HG03575 (cell line): ENCODE results near the gene HTR3D.
"Not testable (repeated sequence)": the region's sequence is repeated elsewhere in the genome, so short reads cannot be mapped to it uniquely, and the experiment has no call there.

Source experiments
- ATAC-seq: cut with Tn5 transposase; IDR thresholded peaks from one replicate; pipeline ENCODE4 v1.9.1; 2021; ENCODE audit not compliant: unreplicated experiment, insufficient number of reproducible peaks, low FRiP score; ENCODE audit errors: extremely low read depth

The HTR3D gene

DNA sequence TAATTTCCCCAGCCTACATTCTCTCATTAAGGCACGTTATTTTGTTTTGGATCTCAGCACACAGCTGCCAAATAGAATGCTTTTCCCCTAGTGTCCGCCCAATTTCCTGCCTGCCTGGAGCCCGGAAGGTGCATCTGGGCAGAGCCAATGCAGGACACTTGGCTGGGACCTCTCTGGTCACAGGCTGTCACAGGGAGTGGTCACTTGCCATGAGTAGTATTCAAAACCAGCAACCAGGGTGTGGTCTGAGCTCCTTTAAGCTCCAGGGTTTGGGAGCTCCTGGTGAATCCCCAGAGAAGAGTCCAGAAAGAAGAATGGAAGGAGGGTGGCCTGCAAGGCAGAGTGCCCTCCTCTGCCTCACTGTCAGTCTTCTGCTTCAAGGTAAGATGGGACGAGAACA is 21.2 kb downstream of the HTR3D start, which contains the start of gene HTR3C:
Gene HTR3C (plus strand): TSS at position 281 of the 400 bp plus-strand sequence. CDS start 34 bp downstream, at position 315.
- ATAC-seq, result no peak

DNA sequence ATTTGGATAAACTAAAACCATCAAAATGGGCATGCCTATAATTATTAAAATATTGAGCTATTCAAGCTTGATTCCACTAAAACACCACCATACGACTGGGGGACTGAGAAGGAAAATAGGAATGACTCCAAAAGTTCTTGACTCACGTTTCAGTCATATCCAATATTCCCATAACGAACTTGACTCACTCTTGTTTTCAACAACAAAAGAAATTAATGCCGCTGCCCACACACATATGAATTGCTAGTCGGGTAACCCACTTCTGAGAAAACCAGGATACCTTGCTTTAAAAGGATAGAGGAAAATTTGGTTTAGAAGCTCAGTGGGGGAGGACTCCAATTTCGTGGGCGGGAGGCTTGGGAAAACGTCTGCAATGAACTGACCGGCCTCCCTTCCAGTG is 26.5 kb downstream of the HTR3D start:
- ATAC-seq, result no peak

GRCh38 chr3:184059424-184059823 is 27.9 kb downstream of the HTR3D start:
- ATAC-seq, result no peak

- ATAC-seq, result no peak
These were observed 31.1 kb downstream of the HTR3D start for GRCh38 chr3:184062637-184063036.

- ATAC-seq, result no peak
These were observed 34.7 kb downstream of the HTR3D start for GRCh38 chr3:184066211-184066610.

- ATAC-seq, result no peak
These were observed 36.1 kb downstream of the HTR3D start for GRCh38 chr3:184067573-184068055.

DNA sequence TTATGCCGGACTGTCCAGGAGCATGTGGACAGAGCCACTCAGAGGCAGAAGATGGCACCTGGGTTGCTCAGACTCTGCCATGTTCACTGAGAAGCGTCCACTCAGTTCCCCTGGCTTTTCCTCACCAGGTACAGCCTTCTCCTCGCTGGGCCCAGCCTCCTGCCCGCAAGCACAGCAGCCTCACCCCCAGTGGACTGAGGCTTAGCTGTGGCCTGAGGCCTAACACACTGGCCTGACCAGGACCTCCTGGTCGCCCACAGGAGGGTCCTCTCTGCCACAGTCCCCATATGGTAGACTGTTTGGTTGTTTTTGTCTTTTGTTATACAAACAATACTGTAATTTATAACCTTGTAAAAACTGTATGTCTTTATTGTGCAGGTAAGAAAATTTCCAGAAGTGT is 36.8 kb downstream of the HTR3D start:
- ATAC-seq, result no peak

GRCh38 chr3:184071142-184071541 is 39.6 kb downstream of the HTR3D start:
- not testable (repeated sequence) for ATAC-seq

DNA sequence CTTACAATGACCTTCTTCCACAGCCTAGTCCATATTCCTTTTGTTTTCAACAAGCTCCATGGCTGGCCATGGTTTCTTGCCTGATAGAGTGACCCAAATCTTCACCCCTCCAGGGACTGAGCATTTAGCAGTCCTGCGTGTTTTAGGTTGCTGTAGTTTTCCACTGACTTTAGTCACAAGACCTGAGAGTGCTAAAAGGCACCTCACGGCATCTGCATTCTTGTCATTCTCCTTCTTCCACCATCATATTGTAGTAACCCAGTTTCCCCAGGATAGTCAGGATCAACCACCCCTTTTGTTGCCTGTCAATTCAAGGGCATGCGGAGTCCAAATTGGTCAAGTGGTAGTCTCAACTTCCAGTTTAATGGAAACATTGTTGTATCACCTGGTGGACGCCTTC is 42.1 kb downstream of the HTR3D start:
- ATAC-seq, result no peak

- ATAC-seq, result no peak
These were observed 44.4 kb downstream of the HTR3D start for GRCh38 chr3:184075901-184076300.

GRCh38 chr3:184077881-184078280 is 46.3 kb downstream of the HTR3D start:
- no peak for ATAC-seq

DNA sequence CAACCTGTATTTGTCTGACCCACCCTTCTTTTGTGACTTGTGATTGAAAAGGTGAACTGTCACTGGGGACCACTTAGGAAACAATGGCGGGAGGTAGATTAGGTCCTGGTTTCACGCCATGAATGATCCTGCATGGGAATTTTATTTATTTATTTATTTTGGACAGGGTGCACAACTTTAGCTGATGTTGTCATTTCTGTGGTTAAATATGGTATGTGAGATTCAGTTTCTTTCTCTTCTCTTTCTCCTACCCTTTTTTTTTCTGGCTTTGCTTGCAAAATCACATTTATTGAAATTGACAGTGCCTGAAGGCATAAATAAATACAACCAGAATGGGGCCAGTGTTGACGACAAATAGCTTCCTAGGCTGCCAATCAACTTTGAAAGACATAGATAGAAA is 47.3 kb downstream of the HTR3D start:
- ATAC-seq, result no peak

GRCh38 chr3:184081116-184081830 is 49.7 kb downstream of the HTR3D start:
- ATAC-seq, result no peak

DNA sequence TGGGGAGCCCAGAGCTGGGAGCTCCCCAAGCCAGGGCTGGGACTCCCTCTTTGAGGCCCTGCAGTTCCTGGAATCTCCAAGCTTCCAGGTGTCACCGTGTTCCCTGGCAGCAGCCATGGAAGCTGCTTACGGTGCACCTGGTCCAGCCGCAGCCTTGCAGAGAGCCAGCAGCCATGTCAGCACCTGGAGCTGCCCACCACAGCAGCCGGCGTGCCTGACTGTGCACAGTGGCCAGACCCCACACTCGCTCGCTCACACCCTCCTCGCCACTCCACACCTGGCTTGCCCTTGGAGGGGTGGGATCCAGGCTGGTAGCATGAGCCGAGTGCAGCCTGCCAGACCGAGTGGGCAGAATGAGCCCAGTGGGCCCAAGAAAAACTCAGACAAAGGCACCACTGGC is 50.5 kb downstream of the HTR3D start:
- ATAC-seq, result no peak

GRCh38 chr3:184082465-184082864 is 50.9 kb downstream of the HTR3D start:
- ATAC-seq, result no peak

GRCh38 chr3:184085389-184085852 is 53.9 kb downstream of the HTR3D start:
- no peak for ATAC-seq
